Pancreas (tissue), 10 donors: ENCODE results near the gene NPAS2. TPM values are rescaled to one million over a fixed set of nuclear protein-coding genes. Genes with fewer than 3 reads are reported as not detected.

Experiments
- ATAC-seq, 4 donors: fragments of 200-7000 bp; cut with Tn5 transposase; one replicate each; pipeline versions ENCODE4 v1.8.0 to v1.9.1; 2020; ENCODE audit warnings: mild to moderate bottlenecking in 4 of 4, moderate library complexity in 4 of 4
- DNase-seq, 6 donors: peaks; one replicate each; pipeline ENCODE4 v3.0.0-alpha.2; 2020
- FAIRE-seq: peaks from 2 replicates; lab custom pipeline; 2012; peaks lifted over from hg19 to GRCh38; lab: Jason Lieb, UNC
- H3K27ac ChIP-seq, 4 donors: fragments of 200-600 bp; sonication (generic); 1 replicate in 3 of 4; 2 replicates in 1 of 4; pipeline versions ENCODE4 v1.5.0 to v1.8.0; 2020
- H3K27me3 ChIP-seq, 4 donors: fragments of 200-600 bp; one replicate each; pipeline ENCODE4 v1.8.0; 2021
- H3K36me3 ChIP-seq, 3 donors: fragments of 200-600 bp; sonication (generic) in 1 of 3; one replicate each; pipeline versions ENCODE4 v1.5.0 to v1.8.0; 2020 to 2021
- H3K4me1 ChIP-seq, 3 donors: fragments of 200-600 bp; one replicate each; pipeline ENCODE4 v1.8.0; 2021
- H3K4me3 ChIP-seq, 4 donors: fragments of 200-600 bp; sonication (generic) in 2 of 4; one replicate each; pipeline versions ENCODE4 v1.5.0 to v1.8.0; 2020 to 2021
- H3K9me3 ChIP-seq, 4 donors: fragments of 200-600 bp; one replicate each; pipeline ENCODE4 v1.8.0; 2021
- CTCF ChIP-seq, 4 donors: fragments of 200-600 bp; sonication (generic) in 3 of 4; IDR thresholded peaks; one replicate each; pipeline versions ENCODE4 v1.5.0 to v1.8.0; 2021; ENCODE audit warnings: antibody characterized with exemption in 4 of 4
- WGBS, 2 donors: extraction: QIAGEN DNeasy Blood & Tissue Kit; methylation state at CpG; one replicate each; pipeline ENCODE4 v1.1.7; 2013; 5-methylcytosine and 5-hydroxymethylcytosine counted together
- intact Hi-C, 3 donors: fragments of 100-400 bp; cut with DNase I; formaldehyde crosslinking; loops; one replicate each; pipeline versions ENCODE4 v1.11.1 to v1.14.2; 2022
- polyA plus RNA-seq, 2 donors: library from polyadenylated mRNA; stranded (reverse); fragments of 200-250 nt; gene quantifications; one replicate each; pipeline ENCODE4 v1.2.3, GENCODE V29; 2013
- total RNA-seq, 6 donors: library from RNA; stranded (reverse); fragmentation: NEBNext Ultra II Directional in 4 of 6; extraction: Animal tissue kit (Norgen Biotek cat#: 25700) in 4 of 6; gene quantifications; one replicate each; pipeline versions ENCODE4 v1.2.1 to v1.2.4, GENCODE V29; 2021 to 2023
- donor health status: healthy with polysubstance abuse.
- donor health status: DM: no; HTN: no; CAD: no; lungs with moderate emphysema.
- donor health status: DM: no; HTN: no; CAD: no.
- donor health status: control.
- donor health status: control.
- donor health status: Bipolar disorder and iron deficiency.
- donor health status: DM: yes; HTN: yes; CAD: no.
- donor health status: DM: no; HTN: no; CAD: no.
- donor health status: DM: no; HTN: no; CAD: no.
- donor health status: DM: yes; HTN: yes; CAD: no.

NPAS2 gene
- total and polyA plus RNA-seq, 8 donors = 20.6 to 46.3 (median 32.7) TPM

GRCh38 chr2:100800915-100801314 lies 19.0 kb upstream of the NPAS2 start:
- no peak overlapping the region for H3K27ac ChIP-seq
- no peaks in the 10 kb centered on the region for H3K4me1 ChIP-seq
- no peaks in the 10 kb centered on the region for H3K27me3 ChIP-seq
- no peaks in the 10 kb centered on the region for H3K9me3 ChIP-seq
- 81 to 98% methylated on average over 2 of the region's 2 CpGs for WGBS, 2 donors
- intact Hi-C loops = no loop called here
- no peak overlapping the region for H3K4me3 ChIP-seq
- no peak for FAIRE-seq
- ATAC-seq = no peak
- TF ChIP-seq CTCF (IDR thresholded peaks at IDR 0.05) = no peak
- no peak for DNase-seq
- no peaks in the 10 kb centered on the region for H3K36me3 ChIP-seq

- WGBS, 2 donors = 67 to 68% methylated on average over 1 of the region's 1 CpG
- Histone ChIP-seq H3K27ac (no peak overlapping the region), H3K4me3 (no peak overlapping the region), H3K9me3 (no peaks in the 10 kb centered on the region), H3K36me3 (no peaks in the 10 kb centered on the region), H3K4me1 (no peaks in the 10 kb centered on the region), H3K27me3 (no peaks in the 10 kb centered on the region)
- TF ChIP-seq CTCF (IDR thresholded peaks at IDR 0.05) = no peak
- no peak for FAIRE-seq
- ATAC-seq = no peak
- DNase-seq = no peak
- intact Hi-C loops = no loop called here
These were observed 18.5 kb upstream of the NPAS2 start for GRCh38 chr2:100801402-100801801.

- intact Hi-C loops = no loop called here
- Histone ChIP-seq H3K4me3 (no peak overlapping the region), H3K4me1 (no peaks in the 10 kb centered on the region), H3K9me3 (no peaks in the 10 kb centered on the region), H3K27me3 (no peaks in the 10 kb centered on the region), H3K27ac (no peak overlapping the region), H3K36me3 (no peaks in the 10 kb centered on the region)
- DNase-seq (no peak), FAIRE-seq (no peak), ATAC-seq (no peak)
- 91 to 94% methylated on average over 9 of the region's 9 CpGs for WGBS, 2 donors
- TF ChIP-seq CTCF (IDR thresholded peaks at IDR 0.05) = no peak
These were observed 17.9 kb upstream of the NPAS2 start for GRCh38 chr2:100802066-100802465.

GRCh38 chr2:100803334-100803733 lies 16.6 kb upstream of the NPAS2 start:
- Histone ChIP-seq H3K4me1 (no peaks in the 10 kb centered on the region), H3K4me3 (no peak overlapping the region), H3K27me3 (no peaks in the 10 kb centered on the region), H3K27ac (no peak overlapping the region), H3K9me3 (no peaks in the 10 kb centered on the region), H3K36me3 (no peaks in the 10 kb centered on the region)
- intact Hi-C loops = no loop called here
- DNase-seq = no peak
- TF ChIP-seq CTCF (IDR thresholded peaks at IDR 0.05) = no peak
- FAIRE-seq = no peak
- no peak for ATAC-seq
- WGBS, 2 donors = 93 to 94% methylated on average over 6 of the region's 6 CpGs

GRCh38 chr2:100806550-100806949 lies 13.4 kb upstream of the NPAS2 start:
- Histone ChIP-seq H3K27ac (no peak overlapping the region), H3K9me3 (no peaks in the 10 kb centered on the region), H3K36me3 (no peaks in the 10 kb centered on the region), H3K4me1 (no peaks in the 10 kb centered on the region), H3K27me3 (no peaks in the 10 kb centered on the region), H3K4me3 (no peak overlapping the region)
- 84 to 90% methylated on average over 3 of the region's 3 CpGs for WGBS, 2 donors
- no peak for DNase-seq
- ATAC-seq = no peak
- intact Hi-C loops = no loop called here
- FAIRE-seq = no peak
- TF ChIP-seq CTCF (IDR thresholded peaks at IDR 0.05) = no peak
